22Rv1 (cell line): ENCODE results near the gene RRAD.

Experiments used
- CTCF ChIP-seq: fragments of 450-650 bp; IDR thresholded peaks from 2 replicates; pipeline ENCODE4 v1.5.1; 2017; ENCODE audit warnings: mild to moderate bottlenecking
- ZFX ChIP-seq: fragments of 450-650 bp; IDR thresholded peaks from 2 replicates; pipeline ENCODE4 v1.6.1; 2017; ENCODE audit warnings: antibody characterized with exemption, borderline replicate concordance

- TF ChIP-seq CTCF (no peak), ZFX (no peak)
Measured at GRCh38 chr16:66882702-66883101, 42.6 kb downstream of the RRAD start.
